Measurements from ENCODE around the gene TMEM132C.

GRCh38 chr12:128734371-128734770, 467.4 kb downstream of the TMEM132C start:
- TF ChIP-seq CTCF (IDR thresholded peaks at IDR 0.05) = no peak
- no peak for TF ChIP-seq EZH2 (IDR thresholded peaks at IDR 0.05)
